GOT3 (cell line): ENCODE results near the gene TBRG4.
"Not testable (repeated sequence)": the region's sequence is repeated elsewhere in the genome, so short reads cannot be mapped to it uniquely, and the experiment has no call there.

Source experiments
- DNase-seq: peaks from one replicate; lab custom pipeline; 2025; ENCODE audit warnings: mixed read lengths; lab: John Stamatoyannopoulos, UW

Gene TBRG4

DNA sequence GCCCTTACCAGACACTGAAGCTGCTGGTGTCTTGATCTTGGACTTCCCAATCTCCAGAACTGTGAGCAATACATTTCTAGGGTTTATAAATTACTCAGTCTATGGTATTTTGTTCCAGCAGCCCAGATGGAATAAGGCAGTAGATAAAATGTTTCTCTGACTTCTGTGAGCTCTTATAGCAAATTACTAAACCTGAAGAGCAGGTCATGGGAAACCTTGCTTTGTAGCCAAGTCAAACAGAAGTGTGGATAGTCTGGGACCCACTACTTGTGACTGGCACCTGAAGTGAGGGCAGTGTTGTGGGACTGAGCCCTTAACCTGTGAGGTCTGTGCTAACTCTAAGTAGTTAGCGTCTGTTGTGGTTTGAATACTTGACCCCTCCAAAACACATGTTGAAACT lies 4.6 kb upstream of the TBRG4 start:
- no peak for DNase-seq

DNA sequence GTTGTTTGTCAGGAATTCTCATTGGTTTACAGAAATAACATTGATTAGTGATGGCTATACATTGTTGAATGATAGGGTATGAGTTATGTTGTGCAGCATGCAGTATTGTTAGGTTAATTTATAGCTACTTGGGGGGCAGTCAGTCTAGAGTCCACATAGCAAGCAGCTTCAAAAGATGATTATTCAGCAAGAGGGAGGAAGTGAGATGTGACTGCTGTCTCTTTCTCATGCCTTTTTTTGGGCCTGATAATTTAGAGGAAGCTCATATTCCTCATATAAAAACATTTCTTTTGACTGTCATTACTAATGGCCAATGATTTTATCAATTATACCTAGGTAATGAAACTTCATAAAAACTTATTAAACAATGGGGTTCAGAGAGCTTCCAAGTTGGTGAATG lies 3.4 kb upstream of the TBRG4 start:
- DNase-seq, result no peak

DNA sequence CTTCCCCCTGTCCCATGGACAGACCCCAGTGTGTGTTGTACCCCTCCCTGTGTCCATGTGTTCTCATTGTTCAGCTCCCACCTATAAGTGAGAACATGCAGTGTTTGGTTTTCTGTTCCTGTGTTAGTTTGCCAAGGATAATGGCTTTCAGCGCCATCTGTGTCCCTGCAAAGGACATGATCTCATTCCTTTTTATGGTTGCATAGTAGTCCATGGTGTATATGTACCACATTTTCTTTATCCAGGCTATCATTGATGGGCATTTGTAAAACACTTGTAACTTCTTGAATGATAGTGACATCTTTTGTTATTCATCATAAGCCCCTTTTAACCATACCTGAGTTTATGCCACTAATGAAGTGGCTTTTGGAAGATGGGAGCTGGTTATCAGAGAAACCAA lies 2.8 kb upstream of the TBRG4 start:
- not testable (repeated sequence) for DNase-seq

DNA sequence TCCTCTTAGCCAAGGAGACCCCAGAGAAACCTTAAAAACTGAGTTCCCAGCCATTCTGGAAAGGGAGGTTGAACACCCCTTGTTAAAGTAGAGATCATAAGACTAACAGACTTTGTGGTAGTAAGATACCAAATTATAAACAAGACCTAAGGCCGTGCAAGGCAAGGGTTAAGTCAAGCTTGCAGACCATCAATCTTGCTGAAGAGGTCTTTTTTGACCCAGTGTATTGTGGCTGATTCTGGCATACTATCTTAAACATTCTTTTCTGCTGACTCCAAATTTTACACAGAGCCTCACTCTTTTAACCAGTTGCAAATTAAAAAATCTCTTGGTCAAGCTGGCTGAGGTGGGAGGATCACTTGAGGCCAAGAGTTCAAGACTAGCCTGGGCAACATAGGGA lies 1.2 kb upstream of the TBRG4 start:
- DNase-seq, result no peak

DNA sequence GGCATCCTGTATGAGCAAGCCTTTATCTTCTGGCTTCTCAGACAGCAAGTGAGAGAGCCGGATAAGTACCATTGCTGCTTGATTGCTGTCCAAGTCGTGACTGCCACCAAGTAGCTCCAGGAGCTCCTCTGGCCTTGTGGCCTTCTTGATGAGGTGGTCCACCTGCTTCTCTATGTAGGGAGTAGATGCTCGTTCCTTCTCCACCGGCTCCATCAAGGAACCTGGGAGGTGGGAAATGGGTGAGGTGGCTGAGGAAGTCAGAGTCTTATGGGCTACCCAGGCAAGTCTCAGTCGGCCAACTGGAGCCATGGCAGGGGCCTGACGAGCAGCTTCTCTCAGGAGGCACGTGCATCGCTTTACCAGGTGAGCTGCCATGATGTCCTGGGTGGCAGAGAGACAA lies 2.6 kb downstream of the TBRG4 start:
- DNase-seq, result no peak

DNA sequence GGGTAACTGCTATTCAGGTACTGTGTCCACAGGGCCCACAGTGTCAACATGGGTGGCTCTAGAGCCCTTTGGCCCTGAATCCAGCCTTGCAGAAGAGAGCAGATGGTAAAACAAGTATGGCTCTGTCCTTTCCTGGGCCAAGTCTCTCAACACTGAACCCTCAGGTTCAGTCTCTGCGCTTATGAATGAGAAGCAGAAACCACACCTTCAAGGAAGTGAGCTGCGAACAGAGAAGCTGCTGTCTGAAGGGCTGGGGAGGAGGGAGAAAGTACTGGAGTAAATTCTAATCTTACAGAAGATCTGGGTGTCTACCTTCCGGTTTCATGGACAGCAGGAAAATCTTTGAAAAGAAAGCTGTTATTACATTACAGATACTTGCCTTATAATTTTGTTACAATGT lies 4.1 kb downstream of the TBRG4 start:
- no peak for DNase-seq

DNA sequence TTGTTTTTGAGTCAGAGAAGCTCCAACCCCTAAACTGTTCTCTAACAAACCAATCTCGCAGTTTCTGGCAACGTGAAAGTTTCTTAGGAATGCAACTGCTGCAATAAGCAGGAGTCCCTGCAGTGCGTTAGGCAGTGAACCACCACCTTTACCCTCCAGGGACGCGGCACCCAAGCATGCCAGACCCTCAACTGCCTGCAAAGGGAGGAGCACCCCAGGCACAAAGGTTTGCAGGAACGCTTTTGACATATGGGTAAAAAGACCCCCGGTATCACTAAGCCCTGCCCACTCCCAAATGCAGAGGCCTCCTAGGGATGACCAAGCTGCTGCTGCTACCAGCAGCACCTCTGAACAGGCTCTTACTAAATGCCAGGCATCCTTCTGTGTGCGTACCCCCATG lies 4.7 kb downstream of the TBRG4 start:
- DNase-seq, result no peak

DNA sequence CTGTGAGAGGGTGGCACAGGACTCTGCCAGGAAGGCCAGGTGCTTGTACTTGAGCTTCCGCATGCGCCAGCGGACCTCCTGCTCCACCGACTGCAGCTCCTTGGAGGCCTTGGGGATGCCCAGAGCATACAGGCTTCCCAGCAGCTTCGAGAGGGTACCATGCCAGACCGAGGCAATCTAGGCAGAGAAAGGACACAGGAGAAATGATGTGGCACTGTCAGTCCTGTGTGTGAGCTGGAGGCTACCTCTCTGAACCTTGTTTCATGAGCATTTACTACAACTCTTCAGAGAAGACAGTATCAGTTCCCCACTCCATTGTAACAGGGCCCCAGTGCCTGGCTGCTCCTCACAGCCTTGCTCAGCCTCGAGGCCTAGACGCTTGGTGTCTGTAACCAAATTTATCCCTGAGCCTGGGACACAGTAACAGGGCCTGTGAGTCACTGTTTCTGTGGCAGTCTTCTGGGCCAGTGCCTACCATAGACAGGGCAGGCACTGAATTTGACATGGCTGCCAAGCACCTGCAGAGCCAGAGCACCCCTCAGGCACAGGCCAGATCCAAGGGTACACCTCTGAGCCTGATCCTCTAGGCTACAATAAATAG lies 5.8 kb downstream of the TBRG4 start:
- DNase-seq, result no peak

DNA sequence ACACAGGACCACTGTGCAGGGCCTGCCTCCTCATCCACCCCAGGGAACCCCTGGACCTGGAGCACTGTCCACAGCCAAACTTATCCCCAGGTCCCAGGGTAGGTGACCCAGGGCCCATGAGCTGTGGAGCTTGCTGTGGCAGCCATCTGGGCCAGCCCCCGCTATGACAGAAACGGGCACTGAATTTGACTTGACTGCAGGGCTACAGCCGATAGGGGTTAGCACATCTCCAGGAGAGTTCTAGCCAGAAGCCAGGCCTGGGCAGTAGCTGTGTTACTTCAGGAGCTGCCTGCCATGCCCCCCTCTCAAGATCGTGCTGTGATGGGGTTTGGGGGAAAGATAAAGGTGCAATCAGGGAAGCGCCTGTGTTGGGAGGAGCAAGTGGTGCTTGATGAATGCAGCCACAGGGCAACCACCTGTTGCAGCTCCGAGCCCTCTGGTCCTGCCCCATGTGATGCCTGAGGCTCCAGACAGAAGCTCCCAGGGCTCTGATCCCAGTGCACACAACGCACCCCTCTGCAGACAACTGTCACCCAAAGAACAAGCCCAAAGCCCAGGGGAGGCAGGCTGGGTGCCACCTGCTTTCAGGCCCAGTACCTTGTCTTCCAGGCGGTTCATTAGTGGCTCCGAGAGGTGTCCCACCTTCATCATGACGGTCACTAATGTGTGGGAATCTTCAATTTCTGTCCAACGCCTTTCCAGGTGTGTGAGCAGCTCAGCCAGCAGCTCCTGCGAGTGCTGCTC lies 6.5 kb downstream of the TBRG4 start:
- no peak for DNase-seq

DNA sequence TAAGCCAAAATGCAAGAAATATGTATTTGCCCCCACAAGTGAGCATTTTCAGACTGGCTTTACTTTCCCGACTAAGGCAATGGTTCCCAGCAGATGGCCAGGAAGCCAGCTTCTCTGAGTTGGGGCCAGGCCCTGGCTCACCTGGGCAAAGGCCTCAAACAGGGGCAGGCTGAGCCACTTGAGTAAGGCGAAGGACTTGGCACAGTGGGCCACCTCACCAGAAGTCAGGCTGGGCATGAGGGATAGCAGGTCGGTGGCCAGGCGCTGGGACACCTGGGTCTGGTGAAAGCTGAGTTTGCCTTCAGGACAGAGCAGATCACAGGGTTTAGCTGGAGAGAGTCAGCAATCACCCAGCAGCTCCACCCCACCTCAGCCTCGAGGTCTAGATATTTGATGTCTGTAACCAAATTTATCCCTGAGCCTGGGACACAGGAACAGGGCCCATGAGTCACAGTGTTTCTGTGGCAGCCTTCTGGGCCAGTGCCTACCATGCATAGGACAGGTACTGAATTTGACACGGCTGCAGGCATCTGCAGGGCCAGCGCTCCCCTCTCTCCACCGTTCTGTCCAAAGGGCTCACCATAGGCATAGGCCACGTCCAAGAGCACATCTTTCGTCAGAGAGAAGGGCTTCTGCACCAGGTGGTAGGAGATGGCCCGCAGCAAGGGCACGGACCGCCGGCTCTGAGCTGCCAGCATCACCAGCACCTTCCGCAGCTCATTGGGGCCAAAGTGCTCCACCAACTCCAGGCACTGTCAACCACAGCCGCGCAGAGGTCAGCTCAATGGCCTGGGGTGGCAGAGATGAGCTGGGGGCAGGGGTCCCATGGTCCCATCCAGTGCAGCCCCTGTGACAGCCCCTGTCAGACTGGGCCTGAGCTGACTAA lies 7.3 kb downstream of the TBRG4 start:
- DNase-seq, result no peak

DNA sequence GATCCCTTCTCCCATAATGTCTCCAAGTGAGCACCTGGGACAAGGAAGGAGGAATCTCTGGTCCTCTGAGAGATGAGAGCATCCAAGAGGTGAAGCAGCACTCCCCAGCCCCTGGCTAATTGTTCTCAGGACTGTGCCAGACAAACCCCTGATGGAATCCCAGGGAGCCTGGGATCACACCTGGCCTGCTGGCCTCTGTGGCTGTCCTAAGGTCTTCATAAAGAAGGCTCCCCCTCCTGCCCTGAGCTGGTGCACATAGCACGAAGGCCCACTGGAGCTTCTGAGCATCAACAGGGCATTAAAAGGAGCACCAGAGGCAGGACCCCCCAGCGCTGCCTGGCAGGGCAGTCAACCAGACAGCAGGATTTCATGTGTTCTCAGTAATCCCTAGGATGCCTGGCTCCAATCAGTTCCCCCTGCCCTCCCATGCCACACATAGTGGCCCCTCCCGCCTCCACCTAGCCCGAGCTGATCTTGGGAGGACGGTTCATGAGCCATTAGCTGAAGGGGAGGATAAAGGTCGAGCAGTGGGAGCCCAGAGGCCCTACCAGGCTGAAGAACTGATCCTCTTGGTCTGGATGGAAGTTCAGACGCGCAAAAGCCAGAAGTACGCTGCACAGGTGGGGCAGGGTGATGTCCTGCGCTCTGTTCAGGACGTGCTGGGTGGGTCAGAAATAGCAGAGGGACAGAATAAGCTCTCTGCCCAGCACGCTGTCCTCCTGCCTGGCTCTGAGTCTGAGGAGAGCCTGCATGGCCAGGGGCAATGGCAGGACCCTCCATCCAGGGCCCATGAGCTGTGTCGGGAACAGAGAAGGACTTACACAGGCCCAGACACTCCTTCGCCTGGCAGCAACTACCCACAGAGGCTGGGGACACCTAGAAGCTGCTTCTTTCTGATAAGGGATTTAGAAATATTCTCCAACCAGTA lies 8.4 kb downstream of the TBRG4 start:
- DNase-seq, result no peak

DNA sequence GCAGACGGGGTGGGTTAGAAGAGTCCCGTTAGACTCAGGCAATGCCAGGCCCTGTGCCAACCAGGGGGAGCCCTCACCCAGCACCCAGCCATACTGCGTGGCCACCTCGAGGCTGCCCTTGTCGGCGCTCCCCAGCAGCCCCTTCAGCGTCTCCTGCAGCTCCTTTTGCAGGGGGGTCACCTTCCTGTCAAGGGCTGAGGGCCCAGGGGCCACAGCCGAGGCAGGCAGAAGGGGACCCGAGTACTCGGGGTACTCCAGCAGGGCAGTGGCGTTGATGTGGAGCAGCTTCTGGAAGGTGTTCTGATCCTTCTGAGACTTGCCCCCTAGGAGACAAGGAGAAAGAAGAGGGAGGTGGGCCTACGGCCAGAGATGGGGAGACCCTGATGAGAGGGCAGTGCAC lies 9.7 kb downstream of the TBRG4 start:
- no peak for DNase-seq

DNA sequence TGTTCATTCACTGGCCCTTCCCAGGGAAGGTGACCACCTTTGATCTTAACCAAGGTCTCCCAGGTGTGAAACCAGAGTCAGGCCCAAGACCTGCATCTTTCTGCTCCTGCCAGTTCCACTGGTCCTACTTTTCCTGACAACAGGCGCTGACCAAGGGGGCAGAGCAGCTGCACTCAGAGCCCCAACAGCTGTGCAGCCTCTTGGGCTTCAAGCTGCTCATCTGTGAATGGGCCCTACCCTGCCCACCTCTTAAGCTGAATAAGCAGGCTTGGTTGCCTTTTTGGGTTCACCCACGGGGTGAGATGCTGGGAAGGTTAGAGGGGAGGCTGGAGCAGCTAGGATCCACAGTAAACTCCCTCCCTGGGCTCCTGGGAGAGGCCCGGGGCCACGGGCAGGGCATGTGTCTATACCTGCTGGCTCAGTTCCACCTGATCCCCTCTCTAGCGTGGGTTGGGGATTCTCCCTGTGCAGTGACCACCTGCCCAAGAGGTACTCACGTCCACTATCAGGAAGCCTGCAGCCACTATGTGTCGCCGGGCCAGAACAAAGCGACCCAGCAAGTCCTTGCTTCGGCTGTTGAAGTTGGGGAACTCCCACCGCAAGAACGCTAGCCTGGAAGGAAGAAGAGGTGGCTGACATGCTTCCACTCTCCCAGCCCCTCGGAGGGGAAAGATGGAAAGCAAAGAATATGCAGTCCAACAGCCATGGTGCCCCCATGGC lies 10.6 kb downstream of the TBRG4 start:
- DNase-seq, result no peak

DNA sequence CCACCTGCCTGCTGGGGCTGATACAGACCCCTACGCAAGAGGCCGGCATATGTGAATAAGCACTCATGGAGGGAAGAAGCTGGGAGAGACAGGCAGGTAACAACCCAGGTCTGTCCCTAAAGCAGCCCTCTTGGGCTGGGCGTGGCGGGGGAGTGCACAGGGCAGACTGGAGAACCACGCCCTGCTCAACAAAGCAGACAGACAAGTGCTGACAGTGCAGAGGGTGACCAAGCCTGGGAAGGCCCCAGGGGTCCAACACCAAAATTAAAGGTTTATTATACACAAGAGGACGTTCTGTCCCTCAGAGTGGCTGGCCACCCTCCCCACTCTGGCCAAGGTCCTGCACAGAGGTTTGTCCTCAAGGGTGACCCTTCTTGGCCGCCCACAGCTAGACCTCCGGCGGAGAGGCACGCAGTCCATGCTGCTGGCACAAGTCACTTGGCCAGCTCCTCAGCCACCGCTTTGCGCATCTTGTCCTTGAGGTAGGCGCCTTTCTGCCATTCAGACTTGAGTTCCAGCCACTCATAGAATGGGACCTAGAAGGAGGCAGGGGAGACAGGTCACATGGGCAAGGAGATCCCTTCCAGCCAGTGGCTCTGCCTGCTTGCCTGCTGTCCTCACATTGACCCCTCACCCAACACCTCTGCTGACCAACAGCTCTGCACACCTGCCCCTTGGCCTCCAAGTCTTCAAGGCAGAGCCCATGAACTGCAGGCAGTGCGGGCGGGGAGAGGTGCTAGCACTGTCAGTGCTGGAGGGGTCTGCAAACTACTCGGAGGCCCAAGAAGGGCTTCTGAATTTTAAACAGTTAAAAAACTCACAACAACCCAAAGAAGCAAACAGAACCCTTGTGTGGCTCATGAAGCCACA lies 11.4 kb downstream of the TBRG4 start:
- no peak for DNase-seq

DNA sequence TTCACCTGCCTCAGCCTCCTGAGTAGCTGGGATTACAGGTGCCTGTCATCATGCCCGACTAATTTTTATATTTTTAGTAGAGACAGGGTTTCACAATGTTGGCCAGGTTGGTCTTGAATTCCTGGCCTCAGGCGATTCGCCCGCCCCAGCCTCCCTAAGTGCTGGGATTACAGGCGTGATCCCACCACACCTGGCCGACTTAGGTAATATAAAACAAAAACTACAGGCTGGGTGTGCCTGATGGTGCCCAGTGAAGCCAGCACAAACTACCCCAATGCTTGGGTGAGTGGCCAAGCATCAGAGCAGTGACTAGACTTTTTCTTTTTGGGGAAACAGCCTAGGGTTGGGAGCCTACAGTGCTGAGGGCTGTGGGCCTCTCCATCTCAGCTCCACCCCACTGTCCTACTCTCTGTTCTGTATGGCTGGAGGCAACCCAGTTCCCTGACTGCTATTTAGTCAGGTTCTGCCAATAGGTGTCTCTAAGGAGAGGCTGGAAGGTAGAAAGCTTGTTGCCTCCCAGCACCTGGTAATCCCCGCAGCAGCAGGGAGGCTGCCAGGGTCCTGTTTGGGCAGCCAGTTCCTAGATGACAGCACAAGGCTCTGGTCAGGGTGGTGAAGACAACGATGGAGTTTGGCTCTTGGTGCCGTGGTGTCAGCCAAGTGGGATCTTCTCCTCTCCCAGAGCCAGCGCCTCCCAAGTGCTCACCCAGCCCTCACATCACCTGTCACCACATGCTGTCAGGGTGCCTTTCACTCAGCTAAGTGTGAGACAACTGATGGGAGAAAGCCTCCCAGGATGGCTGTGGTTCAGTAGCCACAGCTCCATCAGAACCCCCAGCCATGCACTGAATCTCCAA lies 12.3 kb downstream of the TBRG4 start:
- no peak for DNase-seq

DNA sequence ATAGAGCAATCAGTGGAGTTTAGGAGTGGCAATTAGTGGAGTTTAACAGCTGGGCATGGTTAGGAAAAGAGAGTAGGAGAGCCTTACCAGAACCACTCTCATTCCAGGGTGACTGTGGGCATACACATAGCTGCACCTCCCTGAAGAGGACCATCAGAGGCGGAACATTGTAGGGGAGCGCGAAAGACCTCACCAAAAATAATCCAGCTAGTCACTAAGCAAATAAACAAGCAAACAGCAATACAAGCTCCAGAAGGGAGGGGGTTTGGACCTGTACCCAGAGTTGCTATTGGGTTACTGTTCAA lies 18.6 kb downstream of the TBRG4 start:
- no peak for DNase-seq

DNA sequence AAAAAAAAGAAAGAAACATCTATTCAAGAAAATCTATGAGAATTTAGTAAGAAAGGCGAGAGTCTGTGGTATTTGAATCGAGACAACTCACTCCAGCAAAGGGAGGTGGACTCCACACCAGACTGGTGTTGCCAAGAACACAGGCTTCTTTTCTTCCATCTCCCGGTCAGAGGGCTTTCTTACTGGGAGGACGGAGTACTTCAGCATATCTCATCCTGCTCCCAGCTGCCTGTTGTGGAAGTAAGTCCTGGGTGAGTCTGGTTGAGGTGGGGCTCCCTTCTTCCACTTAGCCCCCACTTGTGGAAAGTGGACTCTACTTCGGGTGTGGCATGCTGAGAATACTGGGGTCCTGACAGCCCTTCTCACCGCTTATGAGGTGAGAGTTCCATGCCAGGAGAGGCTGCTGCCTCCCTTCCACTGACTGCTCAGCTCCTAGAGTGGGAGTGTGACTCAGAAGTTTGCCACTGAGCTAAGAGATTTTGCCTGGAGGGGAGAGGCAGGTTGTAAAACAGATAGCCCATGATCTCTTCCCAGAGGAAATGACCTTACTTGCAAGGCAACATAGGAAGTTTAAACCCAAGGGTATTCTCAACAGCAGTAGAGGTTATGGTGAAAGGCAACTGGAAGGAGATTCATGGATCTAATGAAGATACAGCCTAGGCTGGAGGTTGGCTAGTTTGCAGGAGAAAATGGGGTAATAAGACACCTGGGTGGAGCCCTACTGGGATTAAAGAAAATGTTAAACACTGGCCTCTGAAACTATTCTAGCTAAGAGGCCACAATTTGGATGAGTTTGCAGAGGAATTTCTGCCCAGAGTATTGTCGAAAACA lies 19.2 kb downstream of the TBRG4 start:
- no peak for DNase-seq

DNA sequence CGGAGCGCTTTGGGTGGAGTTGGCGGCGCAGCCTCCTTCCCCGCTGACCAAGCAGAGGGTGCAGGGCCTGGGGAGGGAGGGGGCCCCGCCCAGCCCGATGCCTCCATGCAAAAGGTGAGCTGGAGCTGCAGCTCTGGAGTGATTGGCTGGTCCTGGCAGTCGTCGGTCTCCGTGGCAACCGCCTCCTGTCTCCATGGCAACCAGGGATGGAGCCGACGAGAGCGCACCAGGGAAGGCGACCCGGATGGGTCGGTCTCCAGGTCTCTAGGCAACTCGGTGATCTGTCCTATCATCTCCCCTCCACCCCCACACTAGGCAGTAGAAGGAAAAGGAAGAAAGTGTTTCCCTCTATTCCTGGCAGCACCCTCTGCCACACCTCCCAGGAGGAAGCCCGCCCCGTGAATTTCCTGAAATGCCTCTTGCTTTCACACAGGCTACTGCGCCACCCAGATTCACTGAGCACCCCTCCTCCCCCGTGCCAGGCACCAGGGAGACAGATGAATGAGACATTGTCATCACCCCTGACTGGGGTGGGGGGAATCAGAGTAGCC lies 22.1 kb downstream of the TBRG4 start:
- DNase-seq, result no peak
